NCI-H345 (cell line): ENCODE results near the gene VPS13D.
"Not testable (repeated sequence)": the region's sequence is repeated elsewhere in the genome, so short reads cannot be mapped to it uniquely, and the experiment has no call there.

Experiments
- DNase-seq: peaks from one replicate; lab custom pipeline; 2025; lab: John Stamatoyannopoulos, UW

VPS13D gene

DNA sequence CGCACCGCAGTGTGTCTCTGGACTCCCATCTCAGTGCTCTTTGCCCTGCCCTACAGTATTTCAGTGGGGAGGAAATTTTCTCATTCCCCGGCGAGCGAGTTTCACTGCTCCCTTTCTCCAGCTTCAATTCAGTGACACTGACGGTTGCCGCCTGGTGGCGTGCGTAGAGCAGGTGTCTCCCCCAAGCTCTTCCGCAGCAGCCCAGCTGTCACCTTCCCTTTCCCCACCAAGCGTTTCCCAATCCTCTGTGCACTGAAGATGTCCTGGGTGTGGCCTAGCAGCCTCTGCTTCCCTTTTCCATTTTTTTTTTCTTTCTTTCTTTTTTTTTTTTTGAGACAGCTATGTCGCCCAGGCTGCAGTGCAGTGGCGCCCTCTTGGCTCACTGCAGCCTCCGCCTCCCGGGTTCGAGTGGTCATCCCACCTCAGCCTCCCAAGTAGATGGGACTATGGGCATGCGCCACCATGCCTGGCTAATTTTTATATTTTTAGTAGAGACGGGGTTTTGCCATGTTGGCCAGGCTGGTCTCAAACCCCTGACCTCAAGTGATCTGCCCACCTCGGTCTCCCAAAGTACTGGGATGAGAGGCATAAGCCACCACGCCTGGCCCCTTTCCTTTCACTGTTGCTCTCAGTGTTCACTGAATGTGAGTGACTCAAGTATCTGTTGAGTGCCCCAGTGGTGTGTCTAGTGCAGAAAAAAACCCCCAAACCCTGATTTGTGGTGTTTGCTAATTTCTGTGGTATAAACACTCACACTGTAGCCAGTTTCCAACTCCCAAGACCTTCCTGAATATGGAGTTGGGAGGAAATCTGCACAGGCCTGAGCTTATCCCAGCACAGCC lies 33.0 kb upstream of the VPS13D start:
- no peak for DNase-seq

DNA sequence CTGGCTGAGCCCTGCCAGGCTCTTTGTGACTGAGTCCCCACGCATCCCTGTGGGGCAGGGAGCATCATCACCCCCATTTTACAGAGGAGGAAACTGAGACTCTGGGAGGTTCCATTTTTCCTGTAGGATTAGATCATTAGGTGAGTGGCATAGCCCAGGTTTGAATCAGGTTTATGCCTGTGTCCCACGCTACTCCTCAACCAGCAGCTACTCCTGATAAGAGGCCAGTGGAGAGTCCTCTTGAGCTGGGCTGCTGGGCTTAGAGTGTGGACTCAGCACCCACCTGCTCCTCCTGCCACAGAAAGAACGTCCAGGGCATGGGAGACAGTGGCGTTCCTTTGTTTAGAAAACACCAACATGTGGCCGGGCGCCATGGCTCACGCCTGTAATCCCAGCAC lies 32.3 kb upstream of the VPS13D start:
- no peak for DNase-seq

DNA sequence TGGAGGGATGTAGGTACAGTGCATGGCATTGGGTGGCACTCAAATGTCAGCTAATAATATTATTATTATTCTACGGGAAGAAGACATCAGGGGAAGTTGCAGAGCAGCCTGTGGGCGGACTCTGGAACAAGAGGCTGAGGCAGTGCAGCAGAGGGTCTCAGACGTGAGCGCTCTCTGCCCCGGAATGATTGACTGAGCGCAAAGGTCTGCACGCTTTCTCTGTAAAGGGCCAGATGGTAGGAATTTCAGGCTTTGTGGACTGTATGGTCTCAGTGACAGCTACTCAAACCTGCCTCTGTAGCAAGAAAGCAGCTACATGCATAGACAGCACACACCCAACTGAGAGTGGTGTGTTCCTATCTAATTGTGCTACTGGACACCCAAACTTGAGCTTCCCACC lies 29.6 kb upstream of the VPS13D start:
- DNase-seq: no peak

DNA sequence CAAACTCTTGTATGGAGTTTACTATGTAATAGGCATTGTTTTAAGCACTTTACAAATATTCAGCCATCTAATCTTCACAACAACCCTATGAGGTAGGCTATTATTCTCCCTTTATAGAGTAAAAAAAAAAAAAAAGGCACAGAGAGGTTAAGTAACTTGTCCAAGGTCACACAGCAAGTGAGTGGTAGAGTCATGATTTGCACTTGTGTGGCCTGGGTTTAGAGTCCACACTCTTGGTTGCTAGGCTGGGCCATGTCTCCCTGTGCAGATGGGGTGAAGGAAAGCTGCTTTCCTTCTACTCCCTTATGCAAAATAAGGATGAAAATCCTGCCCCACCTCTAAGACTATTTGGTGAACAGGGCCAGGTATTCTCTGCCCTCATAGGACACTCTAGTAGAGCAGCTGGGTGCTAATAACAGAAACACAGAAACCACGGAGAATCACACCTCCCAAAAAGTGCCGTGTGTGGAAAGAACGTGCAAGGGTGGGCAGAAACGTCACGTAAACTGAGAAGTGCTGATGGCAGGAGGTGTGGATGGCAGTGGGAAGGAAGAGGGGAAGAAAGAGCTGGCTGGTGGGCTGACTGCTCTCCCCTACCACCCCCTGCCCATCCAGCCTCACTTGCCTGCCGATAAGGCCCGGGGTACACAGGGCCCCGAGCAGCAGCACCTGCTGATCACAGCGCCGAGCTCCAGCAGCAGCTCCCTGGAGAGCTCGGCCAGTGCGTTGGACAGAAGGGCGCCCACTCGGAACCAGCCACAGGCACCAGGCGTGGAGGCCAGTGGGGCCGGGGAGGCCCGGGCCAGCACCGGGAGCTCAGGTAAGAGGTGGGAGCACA lies 28.3 kb upstream of the VPS13D start:
- no peak for DNase-seq

DNA sequence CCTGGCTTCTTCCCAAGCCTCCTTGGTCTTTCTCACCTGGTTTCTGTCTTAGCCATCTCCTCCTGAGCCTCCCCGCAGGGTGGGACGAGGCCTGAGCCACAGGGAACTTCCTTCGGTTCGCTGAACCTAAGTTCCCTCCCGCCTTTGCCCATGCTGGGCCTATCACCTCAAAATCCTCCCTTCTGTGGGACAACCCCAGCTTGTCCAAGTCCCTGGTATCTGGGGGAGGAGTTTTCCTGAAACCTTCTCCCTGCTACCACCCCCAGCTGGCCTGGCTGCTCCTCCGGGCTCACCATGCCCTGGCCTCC lies 27.7 kb upstream of the VPS13D start:
- DNase-seq: no peak

DNA sequence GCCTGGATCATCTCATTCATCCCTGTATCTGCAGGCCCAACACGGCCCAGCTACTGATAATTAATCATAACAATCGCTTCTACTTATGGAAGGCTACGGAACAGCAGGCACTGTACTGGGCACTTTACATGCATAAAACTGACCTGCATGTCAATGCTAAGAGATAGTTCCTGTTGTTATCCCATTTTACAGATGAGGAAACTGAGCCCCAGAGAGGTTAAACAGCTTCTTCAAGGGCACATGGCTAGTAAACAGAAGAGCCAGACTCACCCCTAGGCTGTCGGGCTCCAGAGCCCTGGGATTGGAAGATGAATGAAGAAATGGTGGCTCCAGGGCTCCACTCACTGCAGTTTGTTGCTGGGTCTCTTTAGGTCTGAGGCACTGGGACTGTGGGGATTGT lies 27.3 kb upstream of the VPS13D start:
- DNase-seq: no peak

DNA sequence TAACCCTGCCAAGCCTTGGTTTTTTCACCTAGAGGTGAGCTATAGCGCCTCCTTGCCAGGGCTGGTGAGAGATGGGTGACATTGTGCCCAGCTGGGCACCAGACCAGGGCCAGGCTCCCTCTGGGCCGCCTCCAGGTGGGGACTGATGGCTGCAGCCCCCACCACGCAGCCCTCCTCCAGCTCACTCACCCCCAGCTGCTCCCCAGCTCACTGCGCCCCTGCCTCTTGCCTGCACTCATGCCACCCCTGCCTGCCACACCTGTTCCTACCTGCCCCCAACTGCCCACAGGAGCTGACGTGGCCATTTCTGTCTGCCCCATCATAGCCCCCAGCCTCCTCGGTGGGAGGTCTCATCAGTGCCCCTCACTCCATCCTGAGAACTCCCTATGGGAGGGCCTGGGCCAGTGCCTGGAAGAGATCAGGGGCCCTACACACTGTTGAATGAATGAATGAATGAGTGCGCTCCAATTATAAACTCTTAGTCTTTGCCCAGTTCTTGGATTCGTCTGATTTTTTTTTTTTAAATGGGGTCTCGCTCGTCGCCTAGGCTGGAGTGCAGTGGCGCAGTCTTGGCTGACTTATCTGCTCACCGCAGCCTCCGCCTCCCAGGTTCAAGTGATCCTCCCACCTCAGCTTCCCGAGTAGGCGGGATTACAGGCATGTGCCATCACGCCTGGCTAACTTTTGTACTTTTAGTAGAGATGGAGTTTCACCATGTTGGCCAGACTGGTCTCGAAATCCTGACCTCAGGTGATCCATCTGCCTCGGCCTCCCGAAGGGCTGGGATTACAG lies 26.4 kb upstream of the VPS13D start:
- DNase-seq: no peak

DNA sequence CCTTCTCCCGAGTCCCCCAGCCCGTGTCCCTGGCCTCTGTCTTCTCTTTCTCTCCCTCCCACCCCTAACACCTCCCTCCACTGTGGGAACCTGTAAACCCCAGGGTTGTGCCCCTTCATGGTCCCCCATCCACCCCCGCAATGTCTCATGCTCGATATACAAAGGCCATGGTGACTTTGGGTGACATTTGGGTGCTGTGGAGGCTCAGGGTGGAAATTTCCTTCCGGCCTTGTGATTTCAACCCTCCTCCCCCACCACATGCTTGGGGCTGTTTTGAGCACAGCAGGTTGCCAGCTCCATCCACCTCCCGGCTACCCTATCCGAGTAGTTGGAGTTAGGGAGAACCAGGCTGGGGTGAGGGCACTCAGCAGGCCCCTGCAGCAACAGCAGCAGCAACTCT lies 25.7 kb upstream of the VPS13D start:
- DNase-seq: no peak

DNA sequence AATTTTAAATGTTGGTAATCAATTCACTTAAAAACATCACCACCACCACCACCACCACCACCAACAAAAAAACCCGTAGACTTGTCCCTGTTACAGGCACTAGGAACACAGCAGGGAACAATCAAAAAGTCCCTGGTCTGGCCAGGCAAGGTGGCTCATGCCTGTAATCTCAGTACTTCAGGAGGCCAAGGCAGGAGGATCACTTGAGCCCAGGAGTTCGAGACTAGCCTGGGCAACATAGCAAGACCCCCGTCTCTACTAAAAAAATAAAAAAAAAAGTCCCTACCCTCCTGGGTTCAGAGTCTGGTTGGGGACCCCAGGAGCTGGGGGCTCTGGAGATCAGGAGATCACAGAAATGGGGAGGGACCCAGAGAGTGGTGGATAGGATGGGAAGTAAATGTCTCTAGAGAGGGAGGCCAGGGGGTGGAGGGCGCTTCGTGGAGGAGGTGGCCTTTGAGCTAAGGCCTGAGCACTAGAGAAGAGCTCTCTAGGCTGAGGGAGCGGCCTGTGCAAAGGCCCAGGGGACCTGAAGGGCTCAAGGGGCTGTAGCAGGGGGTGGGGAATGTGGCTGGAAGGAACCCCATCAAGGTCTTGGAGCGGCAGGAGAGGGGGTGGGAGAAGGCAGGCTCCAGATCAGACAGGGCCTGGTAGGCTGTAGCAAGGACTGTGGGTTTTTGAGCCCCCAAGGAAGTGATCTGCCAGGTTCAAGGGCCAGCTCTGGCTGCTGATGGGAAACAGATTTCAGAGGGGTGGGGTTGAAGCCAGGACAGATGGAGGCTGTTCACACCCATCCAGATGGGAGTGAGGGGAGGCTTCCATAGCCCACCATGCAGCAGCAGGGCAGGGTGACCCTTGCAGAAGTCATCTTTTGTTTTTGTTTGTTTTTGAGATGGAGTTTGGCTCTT lies 24.8 kb upstream of the VPS13D start:
- no peak for DNase-seq

DNA sequence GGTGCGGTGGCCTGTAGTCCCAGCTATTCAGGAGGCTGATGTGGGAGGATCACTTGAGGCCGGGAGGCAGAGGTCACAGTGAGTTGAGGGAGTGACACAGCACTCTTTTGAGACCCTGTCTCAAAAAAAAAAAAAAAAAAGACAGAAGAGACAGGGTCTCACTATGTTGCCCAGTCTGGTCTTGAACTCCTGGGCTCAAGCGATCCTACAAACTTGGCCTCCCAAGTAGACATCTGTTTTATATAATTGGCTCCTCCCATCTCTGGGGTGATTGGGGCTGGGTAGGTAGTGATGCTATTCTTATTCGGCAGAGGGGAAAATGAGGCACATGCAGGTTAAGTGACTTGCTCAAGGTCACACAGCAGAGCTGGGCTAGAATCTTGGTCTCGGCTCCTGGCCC lies 23.6 kb upstream of the VPS13D start:
- no peak for DNase-seq

DNA sequence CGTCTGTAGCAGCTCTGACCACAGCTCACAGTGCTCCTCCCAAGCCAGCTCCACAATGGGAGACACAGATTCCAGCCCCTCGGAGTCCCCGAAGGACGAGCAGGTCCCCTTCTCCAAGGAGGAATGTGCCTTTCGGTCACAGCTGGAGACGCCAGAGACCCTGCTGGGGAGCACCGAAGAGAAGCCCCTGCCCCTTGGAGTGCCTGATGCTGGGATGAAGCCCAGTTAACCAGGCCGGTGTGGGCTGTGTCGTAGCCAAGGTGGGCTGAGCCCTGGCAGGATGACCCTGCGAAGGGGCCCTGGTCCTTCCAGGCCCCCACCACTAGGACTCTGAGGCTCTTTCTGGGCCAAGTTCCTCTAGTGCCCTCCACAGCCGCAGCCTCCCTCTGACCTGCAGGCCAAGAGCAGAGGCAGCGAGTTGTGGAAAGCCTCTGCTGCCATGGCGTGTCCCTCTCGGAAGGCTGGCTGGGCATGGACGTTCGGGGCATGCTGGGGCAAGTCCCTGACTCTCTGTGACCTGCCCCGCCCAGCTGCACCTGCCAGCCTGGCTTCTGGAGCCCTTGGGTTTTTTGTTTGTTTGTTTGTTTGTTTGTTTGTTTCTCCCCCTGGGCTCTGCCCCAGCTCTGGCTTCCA lies 22.9 kb upstream of the VPS13D start:
- peak; percentile 1 for DNase-seq

DNA sequence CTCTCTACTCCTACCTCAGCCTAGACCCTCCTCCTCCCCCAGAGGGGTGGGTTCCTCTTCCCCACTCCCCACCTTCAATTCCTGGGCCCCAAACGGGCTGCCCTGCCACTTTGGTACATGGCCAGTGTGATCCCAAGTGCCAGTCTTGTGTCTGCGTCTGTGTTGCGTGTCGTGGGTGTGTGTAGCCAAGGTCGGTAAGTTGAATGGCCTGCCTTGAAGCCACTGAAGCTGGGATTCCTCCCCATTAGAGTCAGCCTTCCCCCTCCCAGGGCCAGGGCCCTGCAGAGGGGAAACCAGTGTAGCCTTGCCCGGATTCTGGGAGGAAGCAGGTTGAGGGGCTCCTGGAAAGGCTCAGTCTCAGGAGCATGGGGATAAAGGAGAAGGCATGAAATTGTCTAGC lies 21.6 kb upstream of the VPS13D start:
- no peak for DNase-seq

DNA sequence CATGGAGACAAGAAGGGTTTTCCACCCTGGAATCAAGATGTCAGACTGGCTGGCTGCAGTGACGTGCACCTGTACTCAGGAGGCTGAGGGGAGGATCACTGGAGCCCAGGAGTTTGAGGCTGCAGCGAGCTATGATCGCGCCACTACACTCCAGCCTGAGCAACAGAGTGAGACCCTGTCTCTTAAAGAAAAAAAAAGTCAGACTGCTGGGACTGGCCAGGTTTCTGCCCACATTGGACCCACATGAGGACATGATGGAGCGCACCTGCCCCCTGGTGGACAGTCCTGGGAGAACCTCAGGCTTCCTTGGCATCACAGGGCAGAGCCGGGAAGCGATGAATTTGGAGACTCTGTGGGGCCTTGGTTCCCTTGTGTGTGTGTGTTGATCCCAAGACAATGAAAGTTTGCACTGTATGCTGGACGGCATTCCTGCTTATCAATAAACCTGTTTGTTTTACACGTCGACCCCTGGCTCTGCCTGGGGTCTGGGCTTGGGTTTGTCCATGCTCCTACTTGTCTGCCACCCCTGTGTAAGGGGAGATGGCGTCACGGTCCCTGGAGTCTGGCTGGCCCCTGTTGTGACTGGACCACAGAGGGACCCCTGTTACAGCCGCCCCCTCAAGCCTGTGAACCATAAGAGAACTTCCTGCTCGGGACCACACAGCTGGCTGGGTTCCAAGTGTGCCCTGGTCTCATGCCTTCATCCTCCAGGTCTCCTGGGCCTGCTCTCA lies 20.9 kb upstream of the VPS13D start:
- peak; percentile 74 for DNase-seq

DNA sequence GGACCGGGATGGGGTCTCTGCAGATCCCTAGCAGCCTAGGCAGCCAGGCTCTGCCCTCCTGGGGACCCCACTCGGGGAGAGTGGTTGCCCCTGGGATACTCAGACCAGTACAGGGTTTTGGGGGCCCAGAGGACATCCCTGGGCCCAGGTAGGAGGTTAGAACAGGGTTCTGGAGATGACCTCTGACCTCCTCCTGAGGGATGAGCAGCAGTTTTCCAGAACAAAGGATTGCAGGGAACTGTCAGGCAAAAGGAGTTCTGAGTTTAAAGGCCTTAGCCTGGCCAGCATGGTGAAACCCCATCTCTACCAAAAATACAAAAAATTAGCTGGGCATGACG lies 20.4 kb upstream of the VPS13D start:
- DNase-seq: no peak

DNA sequence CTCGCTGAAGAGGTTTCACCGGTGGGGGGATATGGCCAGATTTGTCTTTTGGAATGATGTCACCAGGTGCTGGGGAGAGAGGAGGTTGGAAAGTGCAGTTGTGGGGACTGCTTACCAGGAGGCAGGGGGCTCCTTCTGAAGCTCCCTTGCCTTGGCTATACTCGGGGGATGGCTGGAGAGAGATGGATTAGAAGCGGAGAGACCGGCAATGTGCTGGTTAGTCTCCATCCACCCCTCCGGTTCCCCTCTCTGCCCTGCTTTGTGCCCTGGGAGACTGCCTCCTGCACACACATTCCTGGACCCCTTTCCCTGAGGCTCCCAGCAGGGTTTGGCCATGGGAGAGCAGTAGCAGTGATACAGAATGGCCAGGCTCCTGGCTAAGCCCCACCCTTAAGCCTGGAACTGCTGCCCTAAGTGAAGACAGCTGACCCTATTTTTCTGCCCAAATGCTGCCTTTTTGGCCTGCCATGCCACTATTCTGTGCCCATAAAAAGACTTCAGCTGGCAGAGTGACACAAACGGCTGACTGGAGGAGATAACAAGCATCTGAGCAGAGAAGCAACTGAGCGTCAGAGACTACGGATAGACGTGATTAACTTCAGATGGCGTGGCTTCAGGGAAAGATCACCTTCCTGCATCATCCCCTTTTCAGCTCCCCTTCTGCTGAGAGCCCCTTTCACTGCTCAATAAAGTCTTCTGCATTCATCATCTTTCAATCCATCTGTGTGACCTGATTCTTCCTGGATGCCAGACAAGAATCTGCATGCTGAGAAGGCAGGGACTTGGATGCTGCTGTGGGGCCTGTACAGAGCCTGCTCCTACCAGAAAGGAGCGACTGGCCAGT lies 14.5 kb upstream of the VPS13D start:
- DNase-seq: no peak

DNA sequence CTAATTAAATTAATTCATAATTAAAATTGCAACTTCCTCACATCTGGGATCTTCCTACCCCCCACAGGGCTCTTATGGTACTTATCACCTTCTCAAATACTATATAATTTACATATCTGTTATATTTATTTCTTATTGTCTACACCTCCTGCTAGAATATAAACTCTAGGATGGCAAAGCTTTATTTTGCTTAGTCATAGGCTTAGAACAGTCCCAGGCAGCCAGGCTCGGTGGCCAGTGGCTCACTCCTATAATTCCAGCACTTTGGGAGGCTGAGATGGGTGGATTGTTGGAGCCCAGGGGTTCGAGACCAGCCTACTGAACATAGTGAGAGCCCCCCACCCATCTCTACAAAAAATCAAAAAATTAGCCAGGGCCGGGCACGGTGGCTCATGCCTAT lies 10.0 kb upstream of the VPS13D start:
- DNase-seq: no peak

DNA sequence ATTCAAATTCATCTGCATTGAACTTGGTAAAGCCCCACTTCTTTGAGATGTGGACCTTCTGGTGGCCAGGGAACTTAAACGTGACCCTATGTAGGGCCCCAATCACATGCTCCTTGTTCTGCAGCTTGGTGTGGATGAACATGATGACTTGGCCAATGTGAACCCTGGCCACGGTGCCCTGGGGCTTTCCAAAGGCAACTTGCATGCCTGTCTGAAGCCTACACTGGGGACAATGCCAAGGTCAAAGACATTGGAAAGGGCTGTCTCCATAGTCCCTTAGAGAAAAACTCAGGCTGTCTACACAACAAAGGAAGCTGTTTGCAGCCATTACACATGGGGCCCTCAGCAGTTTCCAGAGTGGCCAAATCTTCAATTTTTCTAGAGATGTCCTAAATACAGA lies 8.9 kb upstream of the VPS13D start:
- DNase-seq: no peak

DNA sequence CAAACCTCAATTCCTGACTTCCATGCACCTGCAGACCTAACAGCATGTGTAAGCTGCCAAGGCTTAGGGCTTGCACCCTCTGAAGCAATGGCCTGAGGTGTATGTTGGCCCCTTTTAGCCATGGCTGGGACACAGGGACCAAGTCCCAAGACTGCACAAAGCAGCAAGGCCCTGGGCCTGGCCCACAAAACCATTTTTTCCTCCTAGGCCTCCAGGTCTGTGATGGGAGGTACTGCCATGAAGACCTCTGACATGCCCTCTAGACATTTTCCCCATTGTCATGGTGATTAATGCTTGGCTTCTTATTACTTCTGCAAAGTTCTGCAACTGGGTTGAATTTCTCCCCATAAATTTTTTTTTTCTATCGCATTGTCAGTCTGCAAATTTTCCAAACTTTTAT lies 7.1 kb upstream of the VPS13D start:
- not testable (repeated sequence) for DNase-seq

DNA sequence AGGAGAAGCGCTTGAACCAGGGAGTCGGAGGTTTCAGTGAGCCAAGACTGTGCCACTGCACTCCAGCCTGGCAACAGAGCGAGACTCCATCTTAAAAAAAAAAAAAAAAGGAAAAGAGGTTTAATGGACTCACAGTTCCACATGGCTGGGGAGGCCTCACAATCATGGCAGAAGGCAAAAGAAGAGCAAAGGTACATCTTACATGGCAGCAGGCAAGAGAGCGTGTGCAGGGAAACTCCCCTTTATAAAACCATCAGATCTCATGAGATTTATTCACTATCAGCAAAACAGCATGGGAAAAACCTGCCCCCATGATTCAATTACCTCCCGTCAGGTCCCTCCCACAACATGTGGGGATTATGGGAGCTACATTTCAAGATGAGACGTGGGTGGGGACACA lies 5.7 kb upstream of the VPS13D start:
- DNase-seq: not testable (repeated sequence)

DNA sequence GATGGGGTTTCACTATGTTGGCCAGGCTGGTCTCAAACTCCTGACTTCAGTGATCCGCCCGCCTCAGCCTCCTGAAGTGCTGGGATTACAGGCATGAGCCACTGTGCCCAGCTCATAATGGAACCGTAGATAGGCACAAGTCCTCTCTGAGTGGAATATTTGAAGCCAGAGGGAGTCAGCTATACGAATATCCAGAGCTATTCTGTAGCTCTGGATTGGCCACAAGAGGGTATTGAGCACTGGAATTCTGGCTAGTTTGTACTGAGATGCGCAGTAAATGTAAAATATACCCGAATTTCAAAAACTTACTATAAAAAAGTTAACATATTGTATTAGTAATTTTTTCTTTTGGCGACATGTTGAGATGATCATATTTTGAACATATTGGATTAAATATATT lies 851 bp upstream of the VPS13D start:
- no peak for DNase-seq
